GM18520 (cell line): ENCODE data around the gene POMGNT1.

Source experiments
- ATAC-seq: cut with Tn5 transposase; IDR thresholded peaks from one replicate; pipeline ENCODE4 v1.9.1; 2021; ENCODE audit not compliant: unreplicated experiment

Gene POMGNT1

DNA sequence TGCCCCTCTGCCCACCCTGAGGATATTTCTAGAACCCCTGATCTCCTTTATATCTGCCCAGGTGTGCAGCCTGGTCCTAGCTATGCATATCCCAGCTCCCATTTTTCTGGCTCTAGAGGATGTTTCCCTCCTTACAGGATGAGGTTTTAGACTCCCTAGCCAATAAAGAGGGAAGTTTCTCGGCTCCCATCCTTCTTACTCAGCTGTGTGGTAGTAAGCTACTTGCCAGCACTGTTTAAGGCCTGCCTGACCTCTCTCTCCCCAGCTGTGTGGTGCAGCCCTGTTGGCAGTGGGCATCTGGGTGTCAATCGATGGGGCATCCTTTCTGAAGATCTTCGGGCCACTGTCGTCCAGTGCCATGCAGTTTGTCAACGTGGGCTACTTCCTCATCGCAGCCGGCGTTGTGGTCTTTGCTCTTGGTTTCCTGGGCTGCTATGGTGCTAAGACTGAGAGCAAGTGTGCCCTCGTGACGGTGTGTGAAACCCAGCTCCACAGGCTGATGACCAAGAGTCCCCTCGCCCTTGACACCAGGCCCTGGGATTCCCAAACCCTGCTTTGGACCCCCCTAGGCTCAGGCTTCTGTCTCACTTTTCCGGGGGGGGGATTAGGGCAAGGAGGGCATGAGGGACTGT lies 14.2 kb downstream of the POMGNT1 start:
- no peak for ATAC-seq

DNA sequence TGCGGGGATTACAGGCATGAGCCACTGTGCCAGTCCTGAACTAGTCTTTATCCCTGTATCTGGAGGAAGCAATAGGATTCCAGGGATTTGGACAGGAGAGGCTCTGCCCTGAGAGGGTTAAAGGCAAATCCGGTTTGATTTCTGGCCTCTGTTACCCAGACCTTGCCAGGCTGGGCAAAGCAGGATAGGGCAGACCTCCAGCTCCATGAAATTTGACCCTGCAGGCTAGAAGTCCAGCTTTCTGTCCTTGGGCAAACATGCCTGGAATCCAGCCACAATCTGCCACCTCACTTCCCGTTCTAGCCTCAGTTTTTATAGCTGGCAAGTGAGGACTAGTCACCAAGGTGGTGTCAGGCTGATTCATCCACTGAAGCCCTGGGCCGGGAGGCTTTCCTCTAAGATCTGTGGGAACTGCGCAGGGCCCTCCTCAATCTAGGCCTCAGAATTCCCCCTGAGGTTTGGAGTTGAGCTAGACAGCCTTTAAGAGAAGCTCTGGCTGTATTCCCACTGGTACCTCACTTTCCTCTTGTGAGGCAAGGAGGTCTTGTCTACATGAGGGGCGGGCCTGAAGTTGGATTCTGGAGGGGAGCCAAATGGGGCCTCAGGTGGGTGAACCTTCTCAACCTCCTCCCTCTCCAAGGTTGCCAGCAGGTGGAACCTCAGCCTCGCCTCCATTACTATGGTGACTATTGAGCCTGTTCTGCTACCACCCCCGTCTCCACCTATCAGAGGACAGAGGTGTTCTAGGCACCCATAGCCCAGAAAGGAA lies 15.0 kb downstream of the POMGNT1 start:
- no peak for ATAC-seq

DNA sequence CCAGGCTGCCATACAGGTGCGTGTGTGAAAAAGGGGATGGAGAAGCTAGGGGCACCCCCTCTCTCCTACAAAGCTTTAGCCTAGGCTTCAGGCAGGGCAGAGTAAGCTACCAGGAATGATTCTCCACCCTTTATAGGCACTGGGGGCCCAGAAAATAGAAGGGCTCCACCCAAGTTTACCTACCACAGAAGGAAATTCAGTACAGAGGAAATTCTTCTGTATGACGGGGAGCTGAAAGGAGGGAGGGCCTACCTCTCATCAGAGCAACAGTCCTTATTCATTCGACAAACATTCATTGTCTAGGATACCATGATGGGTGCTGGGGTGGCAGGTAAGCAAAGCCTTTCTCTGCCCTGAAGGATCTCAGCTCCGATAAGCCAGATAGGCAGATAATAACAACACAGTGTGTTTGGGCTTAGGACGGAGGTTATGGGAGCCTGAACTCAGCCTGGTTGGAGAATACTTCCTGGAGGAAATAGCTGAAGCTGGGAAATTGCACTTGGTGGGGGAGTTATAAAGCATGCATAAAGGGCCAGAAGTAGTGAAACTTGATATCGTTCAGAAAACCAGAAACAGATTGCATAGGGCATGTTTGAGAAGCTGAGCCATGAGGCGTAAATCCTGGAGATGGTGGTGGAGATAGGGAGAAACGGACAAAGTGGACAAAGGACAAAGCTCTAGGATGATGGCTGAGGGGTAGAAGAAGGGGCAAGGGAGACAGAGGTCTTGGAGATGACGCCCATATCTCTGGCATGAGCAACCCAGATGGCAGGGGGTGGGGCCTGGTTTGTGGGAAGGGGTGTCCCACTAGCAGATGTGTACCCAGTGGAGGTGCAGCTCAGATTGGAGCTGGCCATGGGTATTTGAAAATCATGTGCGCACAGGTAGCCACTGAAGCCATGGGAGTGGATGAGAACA lies 16.6 kb downstream of the POMGNT1 start:
- ATAC-seq = no peak

DNA sequence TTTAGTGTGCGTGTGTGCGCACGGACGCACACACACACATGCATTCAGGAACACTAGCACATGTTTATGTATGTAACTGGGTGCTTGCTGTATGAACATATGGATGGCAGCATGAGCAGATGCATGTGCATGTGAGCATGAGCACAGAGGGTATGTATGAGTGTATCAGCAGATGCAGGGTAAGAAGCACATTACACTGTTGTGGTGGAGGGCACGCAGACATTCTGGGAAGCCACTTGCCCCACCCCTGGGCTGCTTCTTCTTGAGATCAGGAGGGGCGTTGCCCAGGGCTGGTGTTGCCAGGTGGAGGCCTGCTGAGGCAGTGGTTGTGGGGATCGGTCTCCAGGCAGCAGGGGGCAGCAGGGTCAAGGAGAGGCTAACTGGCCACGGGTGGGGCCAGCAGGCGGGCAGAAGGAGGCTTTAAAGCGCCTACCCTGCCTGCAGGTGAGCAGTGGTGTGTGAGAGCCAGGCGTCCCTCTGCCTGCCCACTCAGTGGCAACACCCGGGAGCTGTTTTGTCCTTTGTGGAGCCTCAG lies 18.1 kb downstream of the POMGNT1 start:
- no peak for ATAC-seq

DNA sequence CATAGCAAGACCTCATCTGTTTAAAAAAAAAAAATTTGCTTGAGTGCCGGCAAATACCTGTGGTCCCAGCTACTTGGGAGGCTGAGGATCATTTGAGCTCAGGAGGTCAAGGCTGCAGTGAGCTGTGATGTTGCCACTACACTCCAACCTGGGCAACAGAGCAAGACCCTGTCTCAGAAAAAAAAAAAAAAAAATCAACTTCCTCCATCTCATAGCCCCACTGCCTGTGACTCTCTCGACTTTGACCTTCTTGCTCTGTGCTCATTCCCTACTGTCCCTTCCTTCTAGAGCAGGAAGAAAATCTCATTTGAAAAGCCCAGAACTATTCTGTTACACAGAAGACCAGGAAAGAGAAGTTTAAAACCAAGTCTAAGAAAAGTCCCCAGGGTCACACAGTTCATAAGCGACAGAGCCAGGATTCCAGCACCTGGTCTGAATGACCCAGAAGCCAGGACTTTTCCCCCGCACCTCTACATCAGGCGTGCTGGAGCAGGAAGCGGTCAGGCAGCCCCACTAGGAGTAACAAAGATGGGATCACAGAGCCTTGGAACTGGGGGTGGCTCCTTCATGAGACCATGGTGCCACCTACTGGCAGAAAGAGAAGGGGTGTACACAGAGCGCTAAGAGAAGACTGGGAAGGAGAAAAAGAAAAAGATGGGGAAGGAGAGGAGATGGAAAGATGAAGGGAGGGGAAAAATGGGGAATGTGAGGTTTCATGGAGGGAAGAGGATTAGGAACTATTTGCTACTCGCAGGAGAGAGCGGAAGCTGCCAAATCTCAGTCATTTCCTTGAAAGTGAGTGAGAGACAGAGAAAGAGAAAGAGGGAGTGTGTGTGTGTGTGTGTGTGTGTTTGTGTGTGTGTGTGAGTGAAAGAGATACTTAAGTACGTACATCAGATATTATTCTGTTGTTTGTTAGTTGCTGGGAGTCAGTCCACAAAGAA lies 18.8 kb downstream of the POMGNT1 start:
- ATAC-seq = no peak

DNA sequence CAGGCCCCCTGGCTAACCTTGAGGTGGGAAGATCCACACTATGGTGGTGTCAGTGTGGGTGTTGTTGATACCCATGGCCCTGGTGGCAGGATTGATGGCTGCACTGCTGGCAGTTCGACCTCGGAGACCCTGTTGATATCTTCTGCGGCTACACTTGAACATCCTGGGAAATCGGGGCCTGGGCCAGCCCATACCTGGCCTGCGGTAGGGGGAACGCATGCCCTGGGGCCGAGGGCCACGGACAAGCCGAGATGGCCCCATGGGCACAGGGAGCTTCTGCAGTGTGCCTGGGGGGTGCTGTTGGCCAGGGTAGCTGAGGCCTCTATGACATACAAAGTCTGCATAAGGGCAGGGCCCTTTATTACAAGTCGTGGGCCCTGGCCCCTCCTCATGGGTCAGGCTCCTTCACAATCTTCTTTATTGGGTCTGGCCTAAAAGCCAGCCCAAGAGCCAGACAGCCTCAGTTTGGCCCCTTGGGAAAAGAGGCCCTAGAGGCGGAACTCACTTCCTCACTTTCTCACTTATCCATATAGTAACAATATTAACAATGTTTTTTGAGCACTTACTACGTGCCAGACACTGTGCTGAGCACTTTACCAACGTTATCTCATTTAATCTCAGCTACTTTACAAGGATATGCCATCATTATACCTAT lies 21.9 kb downstream of the POMGNT1 start, which contains the start of gene P3R3URF:
P3R3URF (minus strand) TSS at position 278 of the 655 bp plus-strand sequence; CDS start at position 261, 17 bp downstream.
- ATAC-seq = no peak

DNA sequence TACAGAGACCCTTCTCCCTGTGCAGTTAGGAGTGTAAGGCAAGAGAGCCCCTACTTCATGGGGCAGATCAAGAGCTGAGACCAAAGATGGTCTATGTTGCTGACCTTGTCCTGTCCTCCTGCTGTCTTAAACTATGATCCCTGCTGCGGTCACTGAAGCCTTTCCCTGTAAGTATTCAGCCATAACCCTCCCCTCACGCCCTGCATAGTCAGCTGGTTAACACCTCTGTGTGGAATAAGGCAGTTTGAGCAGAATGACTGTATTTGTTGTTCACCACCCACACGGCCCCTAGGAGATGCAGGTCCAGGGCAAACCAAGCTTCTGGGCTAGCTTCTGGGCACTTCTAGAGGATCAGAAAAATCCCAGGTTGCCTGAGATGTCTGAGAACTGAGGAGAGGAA lies 23.0 kb downstream of the POMGNT1 start:
- no peak for ATAC-seq

DNA sequence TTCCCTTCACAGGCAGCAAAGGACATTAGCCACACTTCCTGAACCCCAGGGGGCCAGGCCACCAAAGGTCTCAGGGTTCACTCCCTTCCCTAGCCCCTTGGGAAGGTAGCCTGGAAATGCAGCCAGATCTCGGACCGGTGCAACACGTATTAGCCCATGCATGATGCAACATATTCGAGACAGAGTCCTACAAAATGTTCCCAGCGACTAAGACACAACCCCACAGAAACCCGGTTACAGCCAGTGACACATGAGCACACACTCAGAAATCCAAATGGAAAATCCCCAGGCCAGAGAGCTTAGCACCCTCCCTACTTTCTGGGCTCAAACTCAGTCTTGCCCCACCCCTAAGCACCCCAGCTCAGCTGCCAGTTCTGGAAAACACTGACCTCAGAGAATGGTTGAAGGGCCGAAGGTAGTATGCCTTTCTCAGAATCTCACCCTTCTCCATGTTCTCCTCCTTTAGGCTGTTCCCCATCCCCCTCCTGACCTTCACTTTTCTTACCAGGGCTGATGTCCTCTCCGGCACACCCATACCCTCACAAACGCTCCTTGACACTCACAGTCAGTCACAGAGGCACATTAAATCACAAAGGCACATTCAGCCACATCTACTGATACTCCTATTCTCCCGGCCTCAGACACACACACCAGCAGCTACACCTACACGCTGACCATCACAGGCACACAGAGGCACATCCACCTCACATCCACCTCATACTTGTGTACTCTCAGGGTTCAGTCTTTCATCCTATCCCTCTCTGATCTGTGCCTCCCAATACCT lies 23.6 kb downstream of the POMGNT1 start, which contains the start of gene TSPAN1:
TSPAN1 (plus strand) TSS at position 640 of the 784 bp plus-strand sequence. CDS start 6,021 bp downstream, outside the sequence.
- no peak for ATAC-seq

DNA sequence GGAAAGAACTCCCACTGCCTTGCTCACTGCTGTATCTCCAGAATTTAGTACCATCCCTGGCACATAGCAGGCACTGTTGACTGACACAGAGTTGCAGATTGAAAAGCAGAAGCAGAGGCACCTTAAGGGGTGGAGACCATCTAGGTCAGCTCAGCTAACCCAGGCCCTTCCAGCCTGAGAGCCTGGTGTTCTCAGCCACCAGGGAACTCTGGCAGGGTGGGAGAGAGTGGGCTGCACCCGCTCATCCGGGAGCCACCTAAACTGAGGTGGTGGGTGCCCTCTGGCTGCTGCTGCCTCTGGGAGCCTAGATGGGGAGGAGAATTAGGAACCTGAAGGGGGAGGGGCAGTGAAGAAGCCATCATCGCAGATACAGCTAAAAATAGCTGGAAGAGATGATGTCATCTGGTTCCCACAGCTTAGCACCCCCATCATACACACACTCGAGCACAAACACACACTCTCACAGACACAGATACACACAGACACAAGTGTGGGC lies 24.8 kb downstream of the POMGNT1 start:
- ATAC-seq = no peak

DNA sequence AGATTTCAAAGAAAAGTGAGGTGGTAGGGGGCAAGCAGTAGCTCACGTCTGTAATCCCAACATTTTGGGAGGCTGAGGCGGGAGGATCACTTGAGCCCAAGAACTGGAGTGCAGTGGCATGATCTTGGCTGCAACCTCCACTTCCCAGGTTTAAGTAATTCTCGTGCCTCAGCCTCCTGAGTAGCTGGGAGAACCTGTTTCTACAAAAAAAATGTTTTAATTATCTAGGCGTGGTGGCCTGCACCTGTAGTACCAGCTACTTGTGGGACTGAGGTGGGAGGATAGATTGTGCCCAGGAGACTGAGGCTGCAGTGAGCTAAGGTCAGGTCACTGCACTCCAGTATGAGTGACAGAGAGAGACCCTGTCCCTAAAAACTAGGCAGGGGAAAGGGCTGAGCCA lies 25.9 kb downstream of the POMGNT1 start:
- no peak for ATAC-seq

DNA sequence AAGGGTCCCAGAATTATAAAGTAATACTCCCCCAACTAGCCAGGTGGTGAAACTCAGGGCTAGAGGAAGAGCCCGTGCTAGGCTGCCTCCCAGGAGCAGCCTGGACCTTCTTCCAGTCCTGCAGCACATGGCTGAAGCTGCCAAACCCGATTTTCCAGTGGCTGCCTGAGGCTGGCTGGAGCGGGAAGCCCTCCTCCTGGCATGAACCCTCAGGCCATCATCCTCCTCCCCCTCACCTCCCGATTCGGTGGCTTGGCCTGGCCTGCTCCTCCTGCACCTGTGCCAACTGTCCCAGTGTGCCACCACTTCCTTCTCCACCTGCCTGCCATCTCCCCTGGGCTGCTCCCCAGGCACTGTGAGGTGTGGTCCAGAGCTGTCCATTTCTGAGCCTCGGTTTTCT lies 26.4 kb downstream of the POMGNT1 start:
- no peak for ATAC-seq

DNA sequence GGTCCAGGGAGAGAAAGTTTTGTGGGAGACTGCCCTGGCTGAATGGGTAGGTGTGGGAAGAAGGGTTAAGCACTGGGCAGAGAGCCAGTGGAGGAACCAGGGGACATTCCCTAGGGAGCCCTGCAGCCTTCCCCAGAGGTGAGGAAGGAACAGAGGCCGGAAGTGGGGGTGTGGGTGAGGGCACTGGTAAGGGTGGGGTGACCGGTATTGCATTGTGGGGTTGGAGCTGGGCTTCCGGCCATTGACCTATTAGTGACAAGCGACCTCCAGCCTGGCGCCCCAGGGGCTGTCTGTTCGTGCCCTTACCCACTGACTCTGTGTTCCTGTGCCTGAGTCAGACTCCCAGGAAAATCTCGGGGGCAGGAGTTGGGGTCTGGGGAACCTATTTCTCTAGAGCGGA lies 26.9 kb downstream of the POMGNT1 start:
- ATAC-seq = no peak

DNA sequence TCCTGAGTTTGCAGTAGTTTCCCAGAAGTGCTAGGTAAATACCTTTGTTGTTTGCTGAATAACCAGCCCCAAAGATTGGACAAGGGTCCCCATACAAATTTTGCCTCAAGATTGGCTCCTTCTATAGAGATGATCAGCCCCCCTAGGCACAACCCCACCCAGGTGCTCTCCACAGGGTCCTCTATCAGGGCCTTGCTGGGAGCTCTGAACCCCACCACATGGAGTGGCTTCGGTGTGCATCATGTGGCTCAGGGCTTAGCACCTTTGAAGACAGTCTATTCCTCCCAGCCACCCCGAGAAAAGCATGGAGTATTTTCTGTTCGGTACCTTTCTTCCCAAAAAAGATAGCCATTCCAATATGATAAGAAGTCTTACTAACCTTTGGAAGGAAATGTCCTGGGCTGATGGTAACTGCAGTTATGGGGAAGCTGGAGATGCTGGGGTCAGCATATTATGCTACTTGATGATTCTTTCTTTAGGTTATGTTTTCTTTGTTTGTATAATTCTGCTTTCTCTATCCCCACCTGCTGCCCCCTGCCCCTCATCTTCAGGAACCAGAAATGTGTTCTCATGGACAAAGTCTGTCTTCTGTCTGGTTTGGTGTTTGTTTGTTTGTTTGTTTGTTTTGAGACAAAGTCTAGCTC lies 28.3 kb downstream of the POMGNT1 start:
- ATAC-seq = no peak

DNA sequence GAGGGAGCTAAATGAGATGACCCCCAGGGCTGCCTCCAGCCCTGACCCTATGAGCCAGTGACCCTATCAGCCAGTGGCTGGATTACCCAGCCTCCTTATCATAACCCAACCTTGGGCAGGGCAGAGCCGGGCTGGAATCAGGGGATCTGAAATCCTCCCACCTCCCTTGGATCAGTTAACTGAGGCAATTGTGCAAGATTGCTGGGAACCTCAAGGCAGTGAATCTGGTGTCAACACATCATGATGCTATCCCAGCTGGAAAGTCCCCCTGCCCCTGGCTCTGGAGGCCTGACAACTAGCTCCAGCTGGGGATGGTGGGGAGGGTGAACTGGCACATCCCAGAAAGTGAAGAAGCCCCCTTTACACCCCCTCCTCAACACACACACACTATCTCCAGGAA lies 29.8 kb downstream of the POMGNT1 start:
- ATAC-seq = no peak

DNA sequence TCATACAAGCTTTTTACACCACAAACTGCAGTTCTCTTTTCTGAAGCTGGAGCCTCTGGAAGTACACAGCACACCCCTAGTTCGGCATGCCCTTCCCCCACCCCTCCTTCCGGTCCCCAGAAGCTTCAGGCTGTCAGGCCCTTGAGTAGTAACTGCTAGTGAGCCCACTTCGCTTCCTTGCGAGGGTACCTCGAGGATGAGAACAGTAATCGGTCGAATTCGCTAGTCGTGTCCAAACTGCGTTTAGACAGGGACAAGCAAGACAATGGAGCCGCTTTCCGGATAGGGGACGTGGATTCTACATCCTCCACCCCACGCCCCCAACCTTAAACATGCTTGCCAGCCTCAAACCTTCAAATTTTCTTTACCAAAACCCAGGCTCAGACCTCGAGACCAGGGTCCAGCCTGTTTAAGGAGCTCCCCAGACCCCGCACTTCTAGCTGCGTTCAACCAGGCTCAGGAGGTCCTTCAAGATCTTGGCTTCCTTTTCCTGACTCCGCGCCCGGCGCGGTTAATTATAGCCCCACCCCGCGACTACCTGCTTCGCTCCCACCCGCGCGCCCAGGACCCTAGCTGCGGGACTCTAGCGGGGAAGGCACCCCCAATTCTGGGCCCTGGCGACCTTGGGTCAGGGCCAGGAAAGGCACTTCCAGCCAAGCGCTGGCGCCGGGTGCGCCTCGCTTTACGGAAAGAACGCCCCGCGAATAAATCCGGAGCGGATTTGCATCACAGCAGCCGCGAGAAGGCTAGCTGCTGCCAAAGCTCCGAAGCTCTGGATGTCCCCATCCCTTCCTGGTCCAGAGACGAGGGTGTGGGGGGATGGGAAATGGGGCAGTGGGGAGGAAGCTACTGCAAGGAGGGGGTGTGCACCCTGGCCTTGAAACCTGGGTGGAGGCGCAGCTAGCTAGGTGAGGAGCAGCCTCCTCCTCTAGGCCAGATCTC lies 31.4 kb downstream of the POMGNT1 start:
- ATAC-seq = no peak

DNA sequence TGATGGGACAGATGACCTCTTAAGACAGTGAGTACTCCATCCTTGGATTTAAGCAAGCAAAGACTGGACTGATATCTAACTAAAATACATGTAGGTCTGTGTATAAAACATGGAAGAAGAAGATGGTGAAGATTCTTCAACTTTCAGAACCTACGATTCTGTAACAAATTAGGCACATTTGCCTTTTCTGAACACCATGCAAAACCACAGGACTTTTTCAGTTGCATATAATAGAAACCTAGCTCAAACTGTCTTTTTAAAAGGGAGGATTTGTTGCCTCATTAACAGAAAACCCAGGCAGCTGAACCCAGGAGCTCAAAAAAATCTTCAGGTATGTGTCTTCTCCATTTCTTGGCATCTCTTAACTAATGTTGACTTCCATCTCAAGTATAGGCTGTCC lies 38.0 kb downstream of the POMGNT1 start:
- no peak for ATAC-seq

DNA sequence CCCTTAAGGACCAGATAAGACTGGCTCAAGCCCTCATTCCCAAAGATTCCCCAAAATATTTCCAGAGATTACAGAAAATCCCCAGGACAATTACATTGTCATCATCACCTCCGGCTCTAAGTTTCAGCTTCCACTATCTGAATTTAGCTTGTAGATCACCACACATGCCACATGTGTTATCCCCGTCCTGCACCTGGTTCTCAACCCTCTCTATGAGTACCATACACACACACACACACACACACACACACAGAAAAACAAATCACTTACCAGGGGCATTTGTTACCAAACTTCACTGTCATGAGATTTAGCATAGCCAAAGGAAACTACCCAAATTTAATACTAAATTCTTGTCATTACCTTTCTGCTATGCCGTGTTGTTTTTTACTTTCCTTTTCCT lies 38.7 kb downstream of the POMGNT1 start:
- no peak for ATAC-seq
